ENCODE data around the gene MAN1A2. TPM values are rescaled to one million over a fixed set of nuclear protein-coding genes. Genes with fewer than 3 reads are reported as not detected.

MAN1A2 gene
- total RNA-seq, 1 experiment from 2014 or later, result 28.7 TPM

GRCh38 chr1:117499071-117499470 lies 131.8 kb downstream of the MAN1A2 start:
- DNase-seq (ENCODE audit: low read depth, low spot score), result no peak
- Histone ChIP-seq H3K4me1 (ENCODE audit: control insufficient read depth, insufficient read depth, low read length) (no peaks in the 10 kb centered on the region), H3K9me3 (ENCODE audit: control insufficient read depth, insufficient read depth, low read depth, low read length) (no peaks in the 10 kb centered on the region), H3K27me3 (ENCODE audit: control insufficient read depth, insufficient read depth, low read length) (no peaks in the 10 kb centered on the region), H3K36me3 (ENCODE audit: control insufficient read depth, insufficient read depth, low read length) (no peaks in the 10 kb centered on the region), H3K4me3 (ENCODE audit: low read depth in 2 of 2, low read length in 2 of 2) (no peak overlapping the region), H3K27ac (ENCODE audit: low read length) (no peak overlapping the region)
- in situ Hi-C loops (cut with HindIII; ENCODE audit: low pct_unique_long_range_greater_than_20kb, low sequenced_read_pairs) (no loop called here), intact Hi-C loops (cut with micrococcal nuclease; ENCODE audit: unreplicated experiment) (no loop called here)
- BruUV-seq (replicated peaks), result no TSS peak
- TF ChIP-seq CTCF (IDR thresholded peaks at IDR 0.05) (no peak), SIN3A (IDR thresholded peaks at IDR 0.05; ENCODE audit: borderline replicate concordance, insufficient read depth, low read depth, low read length) (no peak), POLR2AphosphoS5 (IDR thresholded peaks at IDR 0.05; ENCODE audit: low read depth, low read length) (no peak), TCF7L2 (IDR thresholded peaks at IDR 0.05; ENCODE audit: low read depth, low read length) (no peak), REST (IDR thresholded peaks at IDR 0.05; ENCODE audit: insufficient read depth in 1 of 2, low read depth in 2 of 2, low read length in 1 of 2) (no peak)
- POLR2A ChIA-PET, result no interaction called here
- CTCF ChIA-PET, result no interaction called here
- ATAC-seq, result no peak

GRCh38 chr1:117500584-117500983 lies 133.3 kb downstream of the MAN1A2 start:
- no peak for DNase-seq (ENCODE audit: low read depth, low spot score)
- intact Hi-C loops (cut with micrococcal nuclease; ENCODE audit: unreplicated experiment) (no loop called here), in situ Hi-C loops (cut with HindIII; ENCODE audit: low pct_unique_long_range_greater_than_20kb, low sequenced_read_pairs) (no loop called here)
- no peak for ATAC-seq
- ChIA-PET CTCF (no interaction called here), POLR2A (no interaction called here)
- H3K27me3 ChIP-seq (ENCODE audit: control insufficient read depth, insufficient read depth, low read length), result no peaks in the 10 kb centered on the region
- TF ChIP-seq TCF7L2 (IDR thresholded peaks at IDR 0.05; ENCODE audit: low read depth, low read length), result no peak
- TF ChIP-seq CTCF (IDR thresholded peaks at IDR 0.05), result no peak
- no peak for TF ChIP-seq REST (IDR thresholded peaks at IDR 0.05; ENCODE audit: insufficient read depth in 1 of 2, low read depth in 2 of 2, low read length in 1 of 2)
- TF ChIP-seq SIN3A (IDR thresholded peaks at IDR 0.05; ENCODE audit: borderline replicate concordance, insufficient read depth, low read depth, low read length), result no peak
- TF ChIP-seq POLR2AphosphoS5 (IDR thresholded peaks at IDR 0.05; ENCODE audit: low read depth, low read length), result no peak
- no peaks in the 10 kb centered on the region for H3K4me1 ChIP-seq (ENCODE audit: control insufficient read depth, insufficient read depth, low read length)
- no peak overlapping the region for H3K4me3 ChIP-seq (ENCODE audit: low read depth in 2 of 2, low read length in 2 of 2)
- H3K9me3 ChIP-seq (ENCODE audit: control insufficient read depth, insufficient read depth, low read depth, low read length), result no peaks in the 10 kb centered on the region
- no peak overlapping the region for H3K27ac ChIP-seq (ENCODE audit: low read length)
- H3K36me3 ChIP-seq (ENCODE audit: control insufficient read depth, insufficient read depth, low read length), result no peaks in the 10 kb centered on the region; the same call in 1 of the 2 replicates
- no TSS peak for BruUV-seq (replicated peaks)

Measured in Panc1 (cell line).